ENCODE results near the gene MAT1A.
"Not testable (repeated sequence)": the region's sequence is repeated elsewhere in the genome, so short reads cannot be mapped to it uniquely, and the experiment has no call there.

Gene MAT1A

GRCh38 chr10:80223031-80223419, 66.4 kb downstream of the MAT1A start:
- POLR2A ChIA-PET; H3K4me1 ChIP-seq (ENCODE audit: control insufficient read depth, insufficient read depth, low read length); H3K4me3 ChIP-seq (ENCODE audit: low read depth, low read length); H3K9me3 ChIP-seq (ENCODE audit: control insufficient read depth, insufficient read depth, low read depth, low read length); H3K27ac ChIP-seq (ENCODE audit: extremely low read depth, low read depth, low read length); H3K36me3 ChIP-seq (ENCODE audit: control insufficient read depth in 2 of 2, insufficient read depth in 1 of 2, low read length in 2 of 2): not testable (repeated sequence)
- TF ChIP-seq ZNF146 (tag by site-specific recombination; IDR thresholded peaks at IDR 0.05), result peak; percentile 85
- CTCF ChIA-PET, result interaction anchor here (0.6 to 3.8 kb wide), 9 partner anchors 19 to 717 kb away, joined by 3 to 43 read pairs (median 5); no protein-coding TSS in a partner anchor

Data from HEK293 (cell line).